Vagina (tissue), 2 donors: ENCODE measurements around the gene ELFN2.

Source experiments
- CTCF ChIP-seq, 3 experiments: fragments of 450-650 bp in 2 of 3; fragments of 200-600 bp in 1 of 3; sonication (generic) in 1 of 3; IDR thresholded peaks; one replicate each; pipeline ENCODE4 v1.5.1; 2017 to 2019; ENCODE audit warnings: antibody characterized with exemption in 3 of 3, mild to moderate bottlenecking in 2 of 3, moderate library complexity in 2 of 3
- POLR2AphosphoS5 ChIP-seq, 2 donors: sonication (generic); formaldehyde crosslinking; IDR thresholded peaks; one replicate each; pipeline ENCODE4 v1.9.0; 2017; ENCODE audit warnings: antibody characterized with exemption in 2 of 2, mild to moderate bottlenecking in 2 of 2, low read depth in 1 of 2; ENCODE audit not compliant: insufficient read depth in 1 of 2

GRCh38 chr22:37384691-37385090 lies 42.6 kb downstream of the ELFN2 start:
- no peak for TF ChIP-seq CTCF (IDR thresholded peaks at IDR 0.05)
- TF ChIP-seq POLR2AphosphoS5 (IDR thresholded peaks at IDR 0.05; ENCODE audit: insufficient read depth in 1 of 2, low read depth in 1 of 2) = no peak
